Nucleus accumbens (tissue), 56 donors: ENCODE measurements around the gene EIF3L.
A peak's percentile ranks its signal among the peaks of the same experiment; 100 is the strongest.

ENCODE experiments used
- DNase-seq, 56 donors: peaks; one replicate each; lab custom pipeline; 2025; lab: John Stamatoyannopoulos, UW

The EIF3L gene

GRCh38 chr22:37924386-37925065, 75.3 kb downstream of the EIF3L start:
- DNase-seq = no peak

- no peak for DNase-seq
Measured at GRCh38 chr22:37925330-37925729, 76.1 kb downstream of the EIF3L start.

DNA sequence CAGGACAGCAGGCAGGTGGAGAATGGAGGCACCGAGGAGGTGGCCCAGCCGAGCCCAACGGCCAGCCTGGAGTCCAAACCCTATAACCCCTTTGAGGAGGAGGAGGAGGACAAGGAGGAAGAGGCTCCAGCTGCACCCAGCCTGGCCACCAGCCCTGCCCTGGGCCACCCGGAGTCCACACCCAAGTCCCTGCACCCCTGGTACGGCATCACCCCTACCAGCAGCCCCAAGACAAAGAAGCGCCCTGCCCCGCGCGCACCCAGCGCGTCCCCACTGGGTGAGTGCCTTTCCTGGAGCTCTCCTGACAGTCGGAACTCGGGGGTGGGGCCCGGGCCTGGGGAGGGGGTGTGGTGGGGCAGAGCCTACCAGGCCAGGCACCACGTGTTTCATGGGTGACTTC, 76.5 kb downstream of the EIF3L start:
- DNase-seq = no peak

DNA sequence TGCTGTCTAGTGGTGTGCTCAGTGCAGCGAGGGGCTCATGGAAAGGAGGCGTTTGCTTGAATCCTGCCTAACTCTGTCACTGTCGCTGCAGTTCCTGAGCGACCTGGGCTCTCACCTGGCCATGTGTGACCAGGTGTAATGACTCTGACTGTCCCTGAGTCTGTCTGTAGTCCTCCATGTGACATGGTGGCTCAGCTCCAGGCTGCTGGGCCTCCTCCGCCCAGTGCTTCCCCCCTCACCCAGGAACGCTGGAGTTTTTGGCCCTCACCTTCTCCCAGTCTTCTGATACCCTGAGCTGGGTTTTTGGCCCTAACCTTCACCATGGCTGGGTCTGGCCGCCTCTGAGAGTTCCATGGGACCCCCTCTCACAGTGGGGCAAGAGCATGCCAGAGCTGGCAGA, 77.1 kb downstream of the EIF3L start:
- DNase-seq = no peak

- DNase-seq = no peak
Measured at GRCh38 chr22:37926771-37927636, 77.8 kb downstream of the EIF3L start.

- DNase-seq = no peak
Measured at GRCh38 chr22:37927637-37927936, 78.4 kb downstream of the EIF3L start.

GRCh38 chr22:37929390-37929789, 80.2 kb downstream of the EIF3L start:
- no peak for DNase-seq

DNA sequence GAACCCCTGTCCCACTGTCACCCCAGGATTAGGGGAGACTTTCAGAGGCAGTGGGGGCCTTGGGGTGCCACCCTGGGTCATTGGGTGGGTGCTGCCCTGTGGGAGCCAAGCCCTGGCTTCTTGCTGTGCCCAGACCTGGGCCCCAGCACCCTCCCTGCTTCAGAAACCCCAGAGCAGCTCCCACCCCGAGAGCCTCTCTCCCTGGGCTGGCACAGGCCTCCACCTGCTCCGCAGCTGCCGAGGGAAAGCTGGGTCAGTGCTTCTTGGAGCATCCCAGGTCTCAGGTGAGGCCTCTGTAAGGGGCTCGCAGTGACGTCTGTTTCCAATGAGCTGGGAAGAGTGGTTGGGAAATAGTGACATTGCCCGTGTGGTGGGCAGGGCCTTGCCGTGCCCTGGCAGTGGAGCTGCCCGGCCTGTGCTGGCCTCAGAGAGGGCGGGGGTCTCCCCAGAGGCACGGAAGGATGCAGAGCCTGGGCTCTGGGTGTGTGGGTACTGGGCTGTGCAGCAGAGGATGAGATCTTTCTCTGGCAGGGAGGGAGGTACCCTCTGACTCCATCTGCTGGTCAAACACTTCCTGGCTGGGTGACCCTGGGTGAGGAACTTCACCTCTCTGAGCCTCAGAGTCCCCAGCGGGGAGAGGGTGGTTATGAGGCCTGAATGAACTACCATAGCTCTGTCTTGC, 81.2 kb downstream of the EIF3L start:
- peak in 17 of 56 donors; percentile 7 to 32 (median 19) for DNase-seq

GRCh38 chr22:37930952-37931440, 81.8 kb downstream of the EIF3L start:
- DNase-seq = no peak

- no peak for DNase-seq
Measured at GRCh38 chr22:37931893-37932389, 82.7 kb downstream of the EIF3L start.

DNA sequence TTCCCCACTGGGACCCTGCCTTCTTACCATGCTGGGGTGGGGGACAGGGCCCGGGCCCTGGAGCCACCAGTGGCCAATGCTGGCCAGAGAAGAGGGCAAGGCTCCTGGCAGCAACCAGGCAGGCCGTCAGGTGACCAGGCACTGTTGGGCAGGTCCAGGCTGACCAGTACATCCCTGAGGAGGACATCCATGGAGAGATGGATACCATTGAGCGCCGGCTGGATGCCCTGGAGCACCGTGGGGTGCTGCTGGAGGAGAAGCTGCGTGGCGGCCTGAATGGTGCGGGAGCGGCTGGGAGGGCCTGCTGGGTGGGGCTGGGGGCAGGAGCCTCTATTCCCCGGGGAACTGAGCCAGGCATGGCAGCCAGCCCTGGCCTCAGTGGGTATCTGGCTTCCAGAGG, 83.2 kb downstream of the EIF3L start:
- no peak for DNase-seq

DNA sequence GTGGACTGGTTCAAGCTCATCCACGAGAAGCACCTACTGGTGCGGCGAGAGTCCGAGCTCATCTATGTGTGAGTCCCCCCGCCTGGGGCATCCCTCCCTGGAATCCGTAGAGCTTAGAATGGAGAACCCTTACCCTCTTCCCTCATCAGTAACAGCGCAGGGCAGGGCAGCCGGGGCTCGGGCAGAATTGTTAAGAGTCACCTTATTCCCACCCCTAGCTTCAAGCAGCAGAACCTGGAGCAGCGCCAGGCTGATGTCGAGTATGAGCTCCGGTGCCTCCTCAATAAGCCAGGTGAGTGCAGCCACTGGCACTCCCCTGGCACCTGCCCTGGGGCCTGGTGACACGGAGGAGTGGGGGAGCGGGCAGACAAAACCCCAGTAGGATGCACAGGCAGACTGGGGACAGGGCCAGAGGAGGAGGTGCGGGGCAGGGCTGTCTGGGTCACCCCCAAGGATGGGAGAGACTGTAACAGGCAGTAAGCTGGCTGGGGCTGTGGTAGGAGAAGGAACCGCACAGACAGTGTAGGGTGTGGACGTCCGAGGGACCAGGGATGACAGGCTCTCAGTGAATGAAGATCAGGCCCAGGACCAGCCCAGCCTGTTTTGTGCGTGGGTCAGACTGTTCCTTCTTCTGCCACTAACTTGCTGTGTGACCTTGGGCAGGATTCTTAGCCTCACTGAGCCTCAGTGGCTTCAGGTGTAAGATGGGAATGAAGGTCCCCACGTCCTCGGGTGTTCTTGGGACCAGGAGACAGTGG, 83.8 kb downstream of the EIF3L start:
- DNase-seq = peak in 1 of 56 donors; percentile 17

DNA sequence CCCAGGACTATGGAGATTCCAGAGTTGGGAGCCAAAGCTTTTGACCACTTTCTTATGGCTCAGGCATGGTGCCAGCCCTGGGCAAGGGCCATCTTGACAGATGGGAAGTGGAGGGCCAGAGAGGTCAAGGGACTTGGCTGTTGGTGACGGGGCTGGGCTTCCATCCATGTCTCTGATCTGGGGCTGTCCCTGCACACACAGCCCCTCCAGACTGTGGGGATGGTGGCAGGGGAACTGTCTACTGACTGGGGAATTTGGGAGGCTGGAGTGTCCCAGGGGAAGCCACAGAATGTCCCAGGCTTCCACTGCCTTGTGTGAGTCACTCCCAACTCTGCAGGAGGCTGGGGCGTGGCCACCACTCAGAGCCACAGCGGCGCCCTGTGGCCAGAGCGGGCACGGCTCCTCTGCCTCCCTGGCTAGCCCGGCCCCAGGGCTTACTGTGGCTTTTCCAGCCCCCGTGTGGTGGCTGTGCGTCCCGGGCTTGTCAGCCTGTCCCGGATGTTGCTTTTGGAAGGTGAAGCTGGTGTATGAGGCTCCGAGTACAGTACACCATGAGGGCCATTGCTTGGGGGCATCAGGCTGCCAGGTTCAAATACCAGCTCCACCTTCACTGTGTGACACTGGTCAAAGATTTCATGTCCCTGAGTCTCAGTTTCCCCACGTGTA, 84.6 kb downstream of the EIF3L start:
- DNase-seq = peak in 54 of 56 donors; percentile 20 to 87 (median 66)
